ENCODE measurements around the gene SPATA31E1. TPM values are rescaled to one million over a fixed set of nuclear protein-coding genes. Genes with fewer than 3 reads are reported as not detected.
A peak's percentile ranks its signal among the peaks of the same experiment; 100 is the strongest.
"Not testable (repeated sequence)": the region's sequence is repeated elsewhere in the genome, so short reads cannot be mapped to it uniquely, and the experiment has no call there.

Gene SPATA31E1
- total RNA-seq, 2 experiments from 2014 or later = not detected

DNA sequence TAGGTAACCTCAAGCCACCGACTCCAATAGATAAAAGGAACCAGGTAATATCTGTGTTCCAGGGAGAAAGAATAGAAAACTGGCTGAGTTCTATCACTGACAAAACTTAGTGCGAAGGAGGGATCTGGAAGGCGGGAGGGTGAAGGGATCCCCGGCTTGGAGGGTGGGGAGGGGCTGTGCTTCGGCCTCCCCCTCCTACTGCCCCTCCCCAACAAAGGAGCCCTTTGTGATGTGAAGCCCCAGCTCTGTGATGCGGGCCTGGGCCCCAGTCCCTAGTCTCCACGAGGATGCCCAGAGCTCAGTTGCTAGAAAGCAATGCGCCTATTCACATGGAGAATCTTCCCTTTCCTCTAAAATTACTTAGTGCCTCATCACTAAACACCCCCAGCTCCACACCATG lies 35.0 kb downstream of the SPATA31E1 start, which contains the start of gene SPATA31C1:
Gene SPATA31C1, plus strand, starts transcription at position 301 of the 400 bp plus-strand sequence.
- H3K4me1 Mint-ChIP-seq; intact Hi-C loops (cut with DNase I, micrococcal nuclease): not testable (repeated sequence)

DNA sequence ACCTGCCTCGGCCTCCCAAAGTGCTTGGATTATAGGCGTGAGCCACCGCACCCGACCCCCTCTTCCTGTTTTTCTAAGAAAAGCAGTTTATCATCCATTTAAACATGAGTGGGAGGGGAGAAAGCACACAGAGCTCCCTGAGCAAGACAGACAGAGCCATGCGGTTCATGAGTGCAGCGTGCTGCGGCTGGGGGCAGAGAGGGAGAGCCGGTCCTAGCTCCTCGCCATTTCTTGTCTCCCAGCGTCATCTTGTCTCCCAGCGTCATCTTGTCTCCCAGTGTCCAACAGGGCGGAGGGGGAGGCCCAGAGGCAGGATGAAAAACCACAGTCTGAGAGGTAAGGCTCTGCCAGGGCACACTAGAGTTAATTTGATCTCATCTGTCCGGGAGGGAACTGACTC lies 36.3 kb downstream of the SPATA31E1 start:
- intact Hi-C loops (cut with DNase I, micrococcal nuclease); H3K4me1 Mint-ChIP-seq; DNase-seq; H3K27me3 Mint-ChIP-seq; H3K9me3 Mint-ChIP-seq (ENCODE audit: low read depth); H3K4me3 Mint-ChIP-seq; ATAC-seq; H3K36me3 Mint-ChIP-seq (ENCODE audit: low read depth); CTCF ChIA-PET; POLR2A ChIA-PET; H3K27ac Mint-ChIP-seq: not testable (repeated sequence)

More for the DNA sequence above, 35.0 kb downstream of the SPATA31E1 start, which contains the start of gene SPATA31C1:
- H3K27ac Mint-ChIP-seq; CTCF ChIA-PET; H3K9me3 Mint-ChIP-seq (ENCODE audit: low read depth); POLR2A ChIA-PET; H3K4me3 Mint-ChIP-seq; ATAC-seq; DNase-seq; H3K36me3 Mint-ChIP-seq (ENCODE audit: low read depth); H3K27me3 Mint-ChIP-seq: not testable (repeated sequence)

DNA sequence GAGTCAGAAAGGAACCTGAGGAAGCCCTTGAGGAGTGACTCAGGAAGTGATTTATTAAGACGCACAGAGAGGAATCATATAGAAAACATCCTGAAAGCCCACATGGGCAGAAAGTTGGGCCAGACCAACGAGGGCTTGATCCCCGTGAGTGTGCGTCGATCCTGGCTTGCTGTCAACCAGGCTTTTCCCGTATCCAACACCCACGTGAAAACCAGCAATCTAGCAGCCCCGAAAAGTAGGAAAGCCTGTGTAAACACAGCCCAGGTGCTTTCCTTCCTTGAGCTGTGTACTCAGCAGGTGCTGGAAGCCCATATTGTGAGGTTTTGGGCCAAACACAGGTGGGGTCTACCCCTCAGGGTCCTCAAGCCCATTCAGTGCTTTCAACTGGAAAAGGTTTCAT lies 38.9 kb downstream of the SPATA31E1 start:
- H3K36me3 Mint-ChIP-seq (ENCODE audit: low read depth); intact Hi-C loops (cut with DNase I, micrococcal nuclease); CTCF ChIA-PET; H3K4me3 Mint-ChIP-seq; DNase-seq; ATAC-seq; H3K27ac Mint-ChIP-seq; H3K27me3 Mint-ChIP-seq; H3K4me1 Mint-ChIP-seq; POLR2A ChIA-PET; H3K9me3 Mint-ChIP-seq (ENCODE audit: low read depth): not testable (repeated sequence)

DNA sequence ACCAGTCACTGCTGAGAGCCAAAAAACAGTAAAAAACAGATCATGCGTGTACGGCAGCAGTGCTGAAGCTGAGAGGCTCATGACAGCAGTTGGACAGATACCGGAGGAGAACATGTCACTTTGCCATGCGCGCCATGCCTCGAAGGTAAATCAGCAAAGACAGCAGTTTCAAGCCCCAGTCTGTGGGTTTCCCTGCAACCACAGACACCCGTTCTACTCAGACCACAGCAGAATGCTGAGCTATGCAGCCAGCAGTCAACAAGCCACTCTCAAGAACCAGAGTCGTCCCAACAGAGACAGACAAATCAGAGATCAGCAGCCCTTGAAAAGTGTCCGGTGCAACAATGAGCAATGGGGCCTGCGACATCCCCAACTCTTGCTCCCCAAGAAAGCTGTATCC lies 40.3 kb downstream of the SPATA31E1 start:
- CTCF ChIA-PET; POLR2A ChIA-PET; intact Hi-C loops (cut with DNase I, micrococcal nuclease); H3K27me3 Mint-ChIP-seq; ATAC-seq; H3K27ac Mint-ChIP-seq; H3K4me3 Mint-ChIP-seq; H3K4me1 Mint-ChIP-seq; H3K9me3 Mint-ChIP-seq (ENCODE audit: low read depth); H3K36me3 Mint-ChIP-seq (ENCODE audit: low read depth): not testable (repeated sequence)
- peak; percentile 57 for DNase-seq

DNA sequence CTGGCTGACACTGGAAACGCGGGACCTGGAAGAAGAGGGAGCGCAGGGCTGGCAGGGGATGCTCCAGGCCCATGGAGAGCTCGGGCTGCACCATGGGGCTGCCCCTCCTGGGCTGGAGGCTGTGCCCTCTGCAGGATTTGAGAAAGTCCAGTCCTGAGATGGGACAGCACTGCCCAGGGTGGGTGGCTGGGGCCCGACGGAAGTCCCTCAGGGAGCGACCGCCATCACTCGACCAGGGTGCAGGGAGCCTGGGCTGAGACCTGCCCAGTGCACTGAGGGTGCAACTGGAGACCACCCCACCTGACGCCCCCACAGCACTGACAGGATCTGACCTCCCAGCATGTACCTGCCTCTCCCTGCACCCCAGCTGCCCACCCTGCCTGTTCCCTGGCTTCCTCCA lies 42.2 kb downstream of the SPATA31E1 start:
- DNase-seq; CTCF ChIA-PET; H3K27me3 Mint-ChIP-seq; intact Hi-C loops (cut with DNase I, micrococcal nuclease); H3K4me3 Mint-ChIP-seq; POLR2A ChIA-PET; H3K36me3 Mint-ChIP-seq (ENCODE audit: low read depth); H3K4me1 Mint-ChIP-seq; H3K9me3 Mint-ChIP-seq (ENCODE audit: low read depth); ATAC-seq; H3K27ac Mint-ChIP-seq: not testable (repeated sequence)

DNA sequence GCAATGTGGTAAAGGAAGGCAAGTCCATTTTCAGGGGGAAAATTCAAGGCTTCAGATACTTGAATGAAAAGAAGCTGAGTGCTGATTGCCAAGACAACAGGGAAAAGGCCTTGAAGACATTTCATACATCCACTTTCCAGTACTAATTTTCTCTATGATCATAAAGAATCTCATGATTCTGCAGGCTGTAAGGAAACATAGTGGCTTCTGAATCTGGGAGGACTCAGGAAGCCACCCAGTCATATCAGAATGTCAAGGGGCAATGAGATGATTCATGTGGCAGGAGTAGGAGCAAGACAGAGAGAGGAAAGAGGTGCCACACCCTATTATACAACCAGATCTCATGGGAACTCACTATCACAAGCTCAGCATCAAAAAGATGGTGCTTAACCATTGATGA lies 46.5 kb downstream of the SPATA31E1 start:
- H3K27me3 Mint-ChIP-seq; CTCF ChIA-PET; H3K4me3 Mint-ChIP-seq; intact Hi-C loops (cut with DNase I, micrococcal nuclease); POLR2A ChIA-PET; H3K27ac Mint-ChIP-seq; H3K36me3 Mint-ChIP-seq (ENCODE audit: low read depth); H3K4me1 Mint-ChIP-seq; H3K9me3 Mint-ChIP-seq (ENCODE audit: low read depth); ATAC-seq; DNase-seq: not testable (repeated sequence)

DNA sequence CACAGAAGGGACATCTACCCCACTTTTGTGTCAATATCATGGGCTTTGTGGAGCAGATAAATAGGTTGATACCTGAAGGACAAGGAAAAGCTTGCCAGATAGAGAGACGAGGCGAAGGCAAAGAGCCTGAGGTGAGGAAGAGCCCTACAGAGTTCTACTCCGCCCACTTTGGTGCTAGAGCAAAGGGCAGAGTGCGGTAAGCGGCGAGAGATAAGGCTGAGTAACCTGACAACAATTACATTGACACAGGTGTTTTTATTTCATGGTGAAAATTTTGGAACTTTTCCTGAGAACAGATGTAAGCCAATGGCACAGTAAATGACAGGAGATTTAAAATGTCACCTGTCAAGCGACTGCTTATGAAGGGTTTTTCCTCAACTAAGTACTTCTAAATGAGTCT lies 51.8 kb downstream of the SPATA31E1 start:
- H3K27ac Mint-ChIP-seq = not testable (repeated sequence)

DNA sequence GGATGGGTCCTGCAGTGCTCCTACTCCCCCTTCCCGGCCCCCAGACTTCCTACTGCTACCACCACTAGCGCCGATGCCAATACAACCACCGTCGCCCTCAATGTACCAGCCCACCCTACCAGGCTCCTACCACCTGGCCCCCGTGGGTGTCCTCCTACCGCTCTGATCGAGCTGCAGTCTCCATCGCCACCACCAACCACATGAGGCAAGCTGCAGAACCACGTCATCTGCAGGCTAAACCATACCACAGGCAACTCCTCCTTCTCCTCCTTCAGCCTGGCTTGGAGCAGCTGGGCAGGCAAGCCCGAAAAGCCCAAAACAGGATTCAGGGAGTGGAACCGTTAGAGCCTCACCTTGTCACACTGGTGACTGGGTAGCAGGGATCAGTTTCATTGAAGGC lies 54.7 kb downstream of the SPATA31E1 start:
- H3K9me3 Mint-ChIP-seq (ENCODE audit: low read depth); H3K4me1 Mint-ChIP-seq; H3K27me3 Mint-ChIP-seq; intact Hi-C loops (cut with DNase I, micrococcal nuclease); H3K27ac Mint-ChIP-seq; H3K4me3 Mint-ChIP-seq; H3K36me3 Mint-ChIP-seq (ENCODE audit: low read depth); DNase-seq; POLR2A ChIA-PET; ATAC-seq: not testable (repeated sequence)
- CTCF ChIA-PET = interaction anchor here (0.6 kb wide), 1 partner anchor 295 kb away, joined by 3 read pairs; no protein-coding TSS in a partner anchor

More for the DNA sequence above, 51.8 kb downstream of the SPATA31E1 start:
- ATAC-seq; DNase-seq; H3K9me3 Mint-ChIP-seq (ENCODE audit: low read depth); H3K27me3 Mint-ChIP-seq; H3K36me3 Mint-ChIP-seq (ENCODE audit: low read depth); intact Hi-C loops (cut with DNase I, micrococcal nuclease); CTCF ChIA-PET; H3K4me1 Mint-ChIP-seq; H3K4me3 Mint-ChIP-seq; POLR2A ChIA-PET: not testable (repeated sequence)

DNA sequence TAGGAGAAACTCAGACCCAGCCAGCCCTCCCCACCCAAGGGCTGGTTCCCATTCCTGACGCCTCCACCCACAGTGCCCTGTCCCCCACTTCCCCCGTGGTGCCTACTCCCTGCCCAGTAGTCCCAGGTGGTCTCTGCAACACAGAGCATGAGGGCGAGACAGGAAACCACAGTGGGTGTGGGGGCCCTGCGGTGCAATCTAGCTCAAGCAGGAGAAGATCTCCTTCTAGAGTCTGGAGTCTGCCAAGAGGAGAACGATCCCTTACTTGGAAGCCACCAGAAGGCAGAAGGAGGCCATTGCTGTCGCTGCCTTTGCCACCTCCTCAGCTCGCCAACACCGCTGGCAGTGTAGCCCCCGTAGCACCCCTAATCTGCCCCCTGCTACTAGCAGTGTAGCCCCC lies 55.2 kb downstream of the SPATA31E1 start:
- H3K9me3 Mint-ChIP-seq (ENCODE audit: low read depth); POLR2A ChIA-PET; H3K27ac Mint-ChIP-seq; H3K27me3 Mint-ChIP-seq; intact Hi-C loops (cut with DNase I, micrococcal nuclease); H3K4me3 Mint-ChIP-seq; ATAC-seq; H3K4me1 Mint-ChIP-seq; H3K36me3 Mint-ChIP-seq (ENCODE audit: low read depth); DNase-seq: not testable (repeated sequence)
- CTCF ChIA-PET = interaction anchor here (0.6 kb wide), 1 partner anchor 296 kb away, joined by 3 read pairs; no protein-coding TSS in a partner anchor

DNA sequence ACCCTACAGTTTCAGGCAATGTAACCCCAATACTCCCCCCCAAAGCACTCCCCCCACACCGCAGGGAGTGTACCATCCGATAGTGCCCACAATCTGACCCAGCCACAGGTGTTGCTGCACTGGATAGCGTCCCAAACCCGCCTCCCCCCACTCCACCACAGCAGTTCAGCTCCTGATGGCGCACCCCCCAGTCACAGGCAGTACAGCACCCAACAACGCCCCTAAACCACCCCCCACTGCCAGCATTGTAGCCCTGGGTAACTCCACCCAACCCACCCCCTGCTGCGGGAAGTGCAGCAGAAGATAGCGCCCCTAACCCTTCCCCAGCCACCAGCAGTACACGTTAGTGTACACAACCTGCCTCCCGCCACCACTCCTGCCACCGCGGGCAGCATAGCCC lies 55.7 kb downstream of the SPATA31E1 start:
- intact Hi-C loops (cut with DNase I, micrococcal nuclease); ATAC-seq; H3K36me3 Mint-ChIP-seq (ENCODE audit: low read depth); H3K9me3 Mint-ChIP-seq (ENCODE audit: low read depth); CTCF ChIA-PET; H3K27me3 Mint-ChIP-seq; H3K4me1 Mint-ChIP-seq; H3K27ac Mint-ChIP-seq; POLR2A ChIA-PET; DNase-seq; H3K4me3 Mint-ChIP-seq: not testable (repeated sequence)

Other genes starting within 250 kb of the SPATA31E1 start
- 1 to 10 TPM; 4.6 to 6.1 TPM for gene CTSL, start 156.8 kb upstream of the SPATA31E1 start, total RNA-seq
- not detected for gene SPATA31C1, start 35.1 kb downstream of the SPATA31E1 start, total RNA-seq
- gene CDK20, start 91.7 kb downstream of the SPATA31E1 start, total RNA-seq = 1 to 10 TPM; 1.9 TPM